Measurements from ENCODE around the gene DRG2.

The DRG2 gene

DNA sequence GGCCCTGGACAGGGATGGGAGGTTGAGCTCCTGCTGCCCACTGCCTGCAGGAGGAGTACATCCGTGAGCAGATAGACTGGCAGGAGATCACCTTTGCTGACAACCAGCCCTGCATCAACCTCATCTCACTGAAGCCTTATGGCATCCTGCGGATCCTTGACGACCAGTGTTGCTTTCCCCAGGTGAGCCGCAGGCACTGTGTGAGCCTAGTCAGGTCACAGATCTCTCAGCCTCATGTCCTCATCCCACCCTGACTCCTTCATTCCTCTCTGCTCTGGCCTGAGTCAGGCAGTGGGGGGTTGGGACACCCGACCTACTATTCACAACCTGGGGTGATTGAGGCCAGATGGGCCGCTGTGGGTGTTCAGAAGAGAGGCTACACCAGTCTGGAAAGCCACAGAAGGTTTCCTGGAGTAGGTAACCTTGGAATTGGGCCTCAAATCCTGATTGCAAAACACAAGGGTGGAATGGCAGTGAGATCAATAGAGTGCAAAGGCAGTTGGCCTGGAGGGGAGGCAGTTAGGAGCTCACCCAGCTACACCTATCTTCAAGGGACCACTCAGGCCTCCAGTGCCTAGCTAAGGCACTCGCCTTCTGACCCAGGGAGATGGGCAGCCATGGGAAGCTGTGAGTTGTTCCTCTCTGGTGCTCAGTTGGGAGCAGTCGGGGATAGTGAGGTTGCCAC lies 50.5 kb downstream of the DRG2 start:
- TF ChIP-seq, protein P1, sequence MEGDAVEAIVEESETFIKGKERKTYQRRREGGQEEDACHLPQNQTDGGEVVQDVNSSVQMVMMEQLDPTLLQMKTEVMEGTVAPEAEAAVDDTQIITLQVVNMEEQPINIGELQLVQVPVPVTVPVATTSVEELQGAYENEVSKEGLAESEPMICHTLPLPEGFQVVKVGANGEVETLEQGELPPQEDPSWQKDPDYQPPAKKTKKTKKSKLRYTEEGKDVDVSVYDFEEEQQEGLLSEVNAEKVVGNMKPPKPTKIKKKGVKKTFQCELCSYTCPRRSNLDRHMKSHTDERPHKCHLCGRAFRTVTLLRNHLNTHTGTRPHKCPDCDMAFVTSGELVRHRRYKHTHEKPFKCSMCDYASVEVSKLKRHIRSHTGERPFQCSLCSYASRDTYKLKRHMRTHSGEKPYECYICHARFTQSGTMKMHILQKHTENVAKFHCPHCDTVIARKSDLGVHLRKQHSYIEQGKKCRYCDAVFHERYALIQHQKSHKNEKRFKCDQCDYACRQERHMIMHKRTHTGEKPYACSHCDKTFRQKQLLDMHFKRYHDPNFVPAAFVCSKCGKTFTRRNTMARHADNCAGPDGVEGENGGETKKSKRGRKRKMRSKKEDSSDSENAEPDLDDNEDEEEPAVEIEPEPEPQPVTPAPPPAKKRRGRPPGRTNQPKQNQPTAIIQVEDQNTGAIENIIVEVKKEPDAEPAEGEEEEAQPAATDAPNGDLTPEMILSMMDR (IDR thresholded peaks at IDR 0.05), result no peak
- DNase-seq (ENCODE audit: low spot score), result no peak
- Histone ChIP-seq H3K27ac (no peak overlapping the region), H3K4me3 (no peak overlapping the region)

- TF ChIP-seq, protein P1 (IDR thresholded peaks at IDR 0.05), result no peak
- no peak overlapping the region for H3K27ac ChIP-seq
- no peak for DNase-seq (ENCODE audit: low spot score)
- no peak overlapping the region for H3K4me3 ChIP-seq
Observed at GRCh38 chr17:18139092-18139491, 51.3 kb downstream of the DRG2 start.

DNA sequence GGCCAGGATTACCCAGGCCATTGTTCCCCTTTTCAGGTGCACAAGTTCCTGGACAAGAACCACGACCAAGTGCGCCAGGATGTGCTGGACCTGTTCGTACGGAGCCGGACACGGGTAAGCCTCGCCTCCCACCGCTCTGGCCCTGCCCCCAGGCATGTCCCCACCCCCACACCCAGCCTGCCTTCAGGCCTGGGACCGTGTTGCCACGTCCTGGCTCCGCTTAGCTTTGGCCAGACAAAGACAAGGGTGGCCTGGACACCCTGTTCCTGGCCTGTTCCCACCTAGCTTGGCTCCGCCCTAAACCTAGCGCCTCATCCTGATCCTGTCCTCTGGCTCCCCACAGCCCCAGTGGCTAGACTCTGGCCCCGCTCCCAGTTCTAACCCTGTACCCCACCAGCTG lies 51.8 kb downstream of the DRG2 start:
- H3K4me3 ChIP-seq, result no peak overlapping the region
- TF ChIP-seq, protein P1 (IDR thresholded peaks at IDR 0.05), result no peak
- no peak for DNase-seq (ENCODE audit: low spot score)
- H3K27ac ChIP-seq, result no peak overlapping the region

DNA sequence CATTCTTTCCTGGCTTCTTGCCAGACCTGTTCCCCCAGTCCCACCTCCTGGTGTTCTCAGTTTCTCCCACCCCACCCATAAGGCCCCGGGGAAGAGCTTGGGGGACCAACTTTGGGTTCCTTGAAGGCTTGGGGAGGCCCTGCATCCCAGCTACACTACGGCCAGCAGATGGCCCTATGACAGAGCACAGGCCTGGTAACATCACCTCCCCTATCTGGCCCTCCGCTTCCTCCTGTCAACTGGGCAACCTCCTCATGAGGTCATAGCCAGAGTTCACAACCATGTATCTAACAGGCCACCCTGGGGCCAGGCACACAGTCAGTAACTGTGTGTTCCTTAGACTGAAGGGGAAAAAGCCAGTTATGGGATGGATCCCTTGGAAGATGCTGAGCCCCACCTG lies 52.2 kb downstream of the DRG2 start:
- no peak for DNase-seq (ENCODE audit: low spot score)
- TF ChIP-seq, protein P1 (IDR thresholded peaks at IDR 0.05), result no peak
- no peak overlapping the region for H3K4me3 ChIP-seq
- no peak overlapping the region for H3K27ac ChIP-seq

GRCh38 chr17:18140648-18141047 lies 52.9 kb downstream of the DRG2 start:
- DNase-seq (ENCODE audit: low spot score), result no peak
- TF ChIP-seq, protein P1 (IDR thresholded peaks at IDR 0.05), result no peak
- Histone ChIP-seq H3K27ac (no peak overlapping the region), H3K4me3 (no peak overlapping the region)

DNA sequence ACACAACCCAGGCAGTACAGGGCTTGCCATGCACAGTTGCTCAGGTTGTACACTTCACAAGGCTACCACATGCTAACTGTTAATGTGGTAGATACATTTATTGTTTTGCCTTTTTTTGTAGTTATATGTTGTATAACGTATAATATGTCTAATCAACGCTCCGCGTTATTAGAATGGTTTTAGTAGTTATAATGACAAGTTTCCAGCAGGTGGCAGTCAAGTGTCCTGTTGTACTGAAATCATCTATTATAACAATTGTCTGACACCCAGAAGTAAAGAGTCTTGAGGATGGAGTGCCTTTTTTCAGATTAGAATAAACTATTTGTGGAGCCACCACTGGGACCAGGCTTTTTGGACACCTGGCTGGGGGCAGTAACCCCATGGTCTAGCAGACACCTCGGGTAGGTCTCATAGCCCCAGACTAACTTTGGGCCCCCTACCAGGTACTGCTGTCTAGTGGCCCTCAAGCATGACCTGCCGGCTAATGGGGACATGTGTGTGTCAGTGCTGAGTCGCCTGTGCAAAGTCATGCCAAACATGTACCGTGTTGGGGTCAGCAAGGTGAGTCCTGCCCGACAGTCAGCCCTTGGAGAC lies 53.6 kb downstream of the DRG2 start:
- DNase-seq (ENCODE audit: low spot score), result no peak
- Histone ChIP-seq H3K4me3 (no peak overlapping the region), H3K27ac (no peak overlapping the region)
- TF ChIP-seq, protein P1 (IDR thresholded peaks at IDR 0.05), result peak; percentile 45

DNA sequence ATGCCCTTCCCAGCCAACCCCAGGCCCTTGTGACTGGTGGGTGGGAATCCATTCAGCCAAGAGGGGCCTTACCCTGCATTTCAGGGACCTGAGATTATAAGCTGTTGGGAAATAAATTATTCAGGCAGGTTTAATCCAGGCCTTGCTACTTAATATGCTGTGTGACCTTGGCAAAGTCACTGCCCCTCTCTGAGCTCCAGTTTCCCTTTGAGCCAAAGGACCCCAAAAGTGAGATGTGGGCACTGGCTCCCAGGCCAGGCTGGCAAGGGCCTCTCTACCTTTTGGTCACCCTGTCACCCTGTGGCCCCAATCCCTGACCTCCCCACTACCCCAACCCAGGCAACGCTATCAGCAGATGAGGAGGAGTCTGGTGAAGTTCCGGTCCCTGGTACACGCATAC lies 54.7 kb downstream of the DRG2 start:
- Histone ChIP-seq H3K4me3 (no peak overlapping the region), H3K27ac (no peak overlapping the region)
- no peak for DNase-seq (ENCODE audit: low spot score)
- TF ChIP-seq, protein P1 (IDR thresholded peaks at IDR 0.05), result no peak
